Activated T-cell treated with anti-CD3 and anti-CD28 coated beads for 24 hours (primary cell): ENCODE results near the gene LIMCH1.
"Not testable (repeated sequence)": the region's sequence is repeated elsewhere in the genome, so short reads cannot be mapped to it uniquely, and the experiment has no call there.

Experiments used
- DNase-seq: peaks from one replicate; pipeline ENCODE4 v3.0.0-alpha.2; 2020; ENCODE audit warnings: low read depth

LIMCH1 gene

DNA sequence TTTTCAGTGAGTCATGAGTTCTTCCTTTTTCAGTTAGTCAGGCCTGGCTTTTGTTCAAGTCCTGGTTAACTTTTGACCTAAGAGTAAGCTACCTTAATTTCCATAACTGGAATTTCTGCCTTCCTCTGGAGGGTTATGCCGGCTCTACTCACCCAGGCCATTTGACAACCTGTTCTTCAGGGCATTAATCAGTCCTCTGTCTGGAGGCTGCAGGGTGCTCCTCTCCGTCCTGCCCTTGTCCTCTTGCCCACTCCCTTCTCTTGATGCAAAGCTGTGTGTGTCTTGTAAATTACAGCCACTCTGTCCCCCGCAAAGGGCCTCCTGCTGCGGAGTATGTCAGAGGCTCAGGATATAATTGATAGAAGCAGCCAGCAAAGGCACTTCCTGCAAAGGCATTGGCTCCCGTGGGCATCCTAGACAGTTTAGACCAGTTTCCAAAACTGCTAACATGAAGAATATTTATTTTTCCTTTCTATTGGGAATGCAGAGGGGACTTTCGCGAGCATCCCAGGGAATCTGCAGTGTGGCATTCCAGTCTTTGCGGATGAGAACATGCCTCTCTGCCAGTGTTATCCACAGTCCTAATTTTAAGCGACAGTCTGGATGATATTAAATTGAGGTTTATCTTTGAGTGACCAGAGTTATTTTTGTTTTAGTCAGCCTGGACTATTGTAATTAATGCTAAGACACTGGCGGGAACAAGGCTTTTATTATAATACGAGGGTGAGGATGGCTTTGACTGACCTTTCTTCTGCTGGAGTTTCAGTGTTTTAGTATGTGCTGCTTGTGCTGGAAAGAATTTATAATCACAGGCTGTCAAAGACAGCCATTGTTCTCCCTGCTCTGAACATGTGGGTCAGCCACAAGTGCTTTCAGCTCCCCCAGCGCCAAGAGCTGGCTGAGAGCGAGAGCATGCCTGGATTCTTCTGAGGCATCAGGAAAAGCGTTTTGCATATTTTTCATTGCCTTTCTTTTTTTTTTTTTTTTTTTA, 74.2 kb downstream of the LIMCH1 start:
- DNase-seq = no peak

DNA sequence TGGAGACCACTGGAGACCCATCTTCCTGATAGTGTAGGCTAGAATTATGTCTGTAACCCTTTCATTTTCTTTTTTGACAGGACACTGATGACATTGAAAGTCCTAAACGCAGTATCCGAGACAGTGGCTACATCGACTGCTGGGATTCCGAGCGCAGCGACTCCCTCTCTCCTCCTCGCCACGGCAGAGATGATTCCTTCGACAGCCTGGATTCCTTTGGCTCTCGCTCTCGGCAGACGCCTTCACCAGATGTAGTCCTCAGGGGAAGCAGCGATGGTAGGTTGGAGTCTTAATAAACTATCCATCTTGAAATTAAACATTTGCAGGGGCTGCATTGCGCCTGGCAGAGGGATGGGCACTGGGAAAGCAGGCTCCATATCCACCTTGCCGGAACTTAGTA, 75.4 kb downstream of the LIMCH1 start:
- DNase-seq = no peak

DNA sequence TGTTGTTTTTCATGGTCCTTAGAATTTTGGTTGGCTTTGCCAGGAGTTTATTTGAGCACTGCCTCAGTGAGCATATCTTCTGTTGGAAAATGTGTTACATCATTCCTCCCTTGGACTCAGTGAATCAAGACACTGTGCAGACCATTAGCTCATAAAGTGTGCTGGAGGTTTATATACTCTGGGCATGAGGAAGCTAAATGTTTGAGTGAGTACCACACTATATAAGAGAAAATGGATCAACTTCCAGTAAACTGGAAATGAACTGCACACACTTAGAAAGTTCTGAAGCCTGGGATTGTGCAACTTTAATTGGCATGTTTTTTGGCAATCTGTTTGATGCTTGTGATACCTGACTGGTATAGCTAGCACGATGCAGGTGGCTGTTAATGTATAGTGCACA, 75.9 kb downstream of the LIMCH1 start:
- no peak for DNase-seq

DNA sequence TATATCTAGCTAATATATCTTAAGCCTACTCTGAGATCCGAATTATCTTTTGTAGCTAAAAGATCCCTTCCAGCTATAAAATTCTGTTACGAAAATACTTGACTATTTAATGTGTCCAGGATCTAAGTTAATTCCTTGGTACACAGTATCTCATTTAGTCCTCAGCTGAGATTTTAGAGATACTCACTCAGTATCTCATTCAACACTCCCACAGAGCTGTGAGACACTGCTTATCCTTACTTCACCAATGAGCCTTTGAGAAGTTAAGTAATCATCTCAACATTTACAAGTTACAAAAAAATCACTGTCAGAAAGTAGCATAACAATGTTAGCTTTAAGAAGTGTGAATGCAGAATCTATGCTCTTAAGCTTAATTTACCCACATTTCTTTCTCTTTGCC, 76.6 kb downstream of the LIMCH1 start:
- no peak for DNase-seq

DNA sequence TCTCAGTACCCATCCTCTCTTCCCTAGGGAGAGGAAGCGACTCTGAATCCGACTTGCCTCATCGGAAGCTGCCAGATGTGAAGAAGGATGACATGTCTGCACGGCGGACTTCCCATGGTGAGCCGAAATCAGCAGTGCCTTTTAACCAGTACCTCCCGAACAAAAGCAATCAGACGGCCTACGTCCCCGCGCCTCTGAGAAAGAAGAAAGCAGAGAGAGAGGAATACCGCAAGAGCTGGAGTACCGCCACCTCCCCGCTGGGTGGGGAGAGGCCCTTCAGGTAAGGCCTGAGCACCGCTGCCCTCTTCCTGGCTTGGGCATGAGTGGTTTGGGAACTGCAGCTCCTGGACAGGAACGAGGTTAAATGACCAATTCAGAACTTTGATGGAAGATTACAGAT, 81.2 kb downstream of the LIMCH1 start:
- DNase-seq = no peak

DNA sequence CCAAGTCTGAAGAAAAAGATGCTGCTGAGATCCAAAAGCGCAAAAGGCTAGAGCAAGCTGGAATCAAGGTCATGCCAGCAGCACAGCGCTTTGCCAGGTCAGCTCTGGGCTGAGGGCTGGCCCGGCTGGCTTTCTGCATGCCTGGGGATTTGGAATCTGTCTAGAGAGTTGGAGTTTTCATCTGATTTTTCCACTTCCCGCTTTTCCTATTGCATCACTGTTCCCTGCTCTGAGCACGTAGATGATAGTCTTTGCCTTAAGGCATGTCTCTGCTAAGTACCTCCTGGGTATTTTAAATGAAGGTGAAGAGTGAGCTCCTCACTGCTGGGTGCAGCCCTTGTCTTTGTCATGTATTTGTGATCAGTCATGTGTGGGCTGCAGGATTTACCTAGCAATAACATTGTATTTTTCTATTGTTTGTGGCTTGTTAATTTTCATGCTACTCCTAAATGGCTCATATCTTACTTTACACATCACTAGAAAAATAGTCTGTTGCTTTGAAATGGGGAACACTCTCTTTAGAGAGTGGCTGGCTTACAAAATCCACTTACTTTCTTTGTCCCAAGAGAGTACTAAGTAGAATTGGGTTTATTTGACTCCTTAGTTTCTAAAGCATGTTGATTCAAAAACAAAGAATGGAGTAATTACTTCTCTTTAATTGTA, 82.8 kb downstream of the LIMCH1 start:
- no peak for DNase-seq

DNA sequence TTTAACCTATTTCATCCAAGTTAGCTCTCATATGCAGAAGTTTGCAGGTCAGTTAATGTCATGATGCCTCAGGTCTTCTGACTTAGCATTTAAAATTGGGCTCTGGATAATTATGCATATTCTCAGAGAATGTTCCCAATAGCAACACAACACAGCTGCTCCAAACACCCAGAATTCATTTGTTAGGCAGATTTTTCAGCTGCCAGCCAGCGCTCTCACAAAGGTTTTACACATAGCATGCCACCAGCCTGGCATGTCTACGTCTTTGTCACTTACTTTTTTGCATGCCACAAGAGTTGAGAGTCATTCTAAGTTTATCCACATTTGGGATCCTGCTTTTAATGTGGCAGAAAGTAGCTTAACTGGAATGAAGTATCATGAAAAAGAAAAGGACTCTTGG, 84.8 kb downstream of the LIMCH1 start:
- DNase-seq = no peak

DNA sequence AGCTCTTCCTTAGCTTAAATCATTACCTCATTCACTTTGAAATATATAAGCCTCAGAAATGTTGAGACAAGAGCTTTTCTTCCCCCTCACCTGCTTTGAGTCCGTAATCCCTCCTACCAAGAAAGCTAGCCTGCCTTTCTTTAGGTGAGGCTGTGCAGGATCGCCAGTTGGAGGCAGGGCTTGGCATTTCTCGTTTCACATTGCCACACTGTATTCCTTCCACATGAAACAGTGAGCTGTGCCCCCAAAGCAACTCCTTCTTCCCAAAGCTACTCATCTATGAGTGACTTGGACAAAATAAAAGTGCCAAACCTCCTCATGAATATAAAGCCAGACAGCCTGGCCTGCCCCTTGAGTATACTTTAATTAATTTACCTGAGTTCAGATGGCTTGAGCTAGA, 86.8 kb downstream of the LIMCH1 start:
- DNase-seq = no peak

DNA sequence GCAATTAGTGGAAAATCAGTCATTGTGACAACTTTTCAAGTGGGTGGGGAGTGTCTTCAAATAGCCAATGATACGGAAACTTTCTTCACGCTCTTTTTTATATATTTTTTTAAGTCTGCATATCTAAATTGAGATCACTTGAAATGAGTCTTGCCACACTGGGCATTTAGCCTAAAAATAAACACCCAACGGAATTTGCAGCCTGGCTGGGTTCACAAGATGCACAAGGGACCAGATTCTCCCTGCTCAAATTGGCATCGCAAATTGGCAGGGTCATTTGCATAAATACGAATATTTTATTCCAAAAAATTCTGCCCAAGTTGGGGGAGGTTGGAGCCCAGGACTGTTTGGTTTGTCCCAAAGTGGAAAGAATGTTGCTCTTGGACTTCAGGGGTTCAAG, 87.6 kb downstream of the LIMCH1 start:
- no peak for DNase-seq

DNA sequence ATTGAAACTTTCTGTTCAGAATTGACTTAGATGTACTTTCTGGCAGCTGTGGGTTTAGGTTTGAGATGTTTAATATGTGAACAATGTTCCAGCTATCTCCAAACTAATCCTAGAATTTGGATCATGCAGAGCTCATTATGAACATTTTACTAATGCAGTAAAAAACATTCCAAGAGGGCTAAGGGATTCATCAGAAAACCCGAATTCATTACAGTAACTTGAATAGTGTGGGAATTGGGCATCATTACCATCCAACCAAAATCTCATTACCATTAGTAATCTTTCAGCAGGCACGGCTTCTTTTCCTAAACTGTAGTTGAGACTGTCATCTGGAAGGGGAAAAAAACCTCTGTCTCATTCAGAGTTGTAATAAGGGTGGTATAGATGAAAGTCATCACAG, 91.0 kb downstream of the LIMCH1 start:
- DNase-seq = no peak

DNA sequence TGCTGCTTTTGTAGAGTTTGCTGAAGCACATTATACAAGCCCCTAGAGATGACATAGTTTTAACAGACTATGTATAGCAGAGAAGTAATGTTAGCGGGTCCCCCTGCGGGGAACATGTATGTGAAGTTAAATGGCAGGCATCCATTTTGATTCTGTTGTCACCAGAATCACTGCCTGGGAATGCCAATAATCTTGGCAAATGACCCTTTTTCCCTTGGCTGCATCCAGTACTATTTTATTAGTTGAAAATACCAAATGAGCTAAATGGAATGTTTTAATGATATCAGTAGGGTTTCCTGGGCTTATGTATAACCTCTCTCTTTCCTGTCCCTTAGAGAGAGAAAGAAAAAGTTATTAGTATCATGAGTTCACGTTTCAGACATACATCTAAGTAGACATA, 93.6 kb downstream of the LIMCH1 start:
- DNase-seq = no peak

DNA sequence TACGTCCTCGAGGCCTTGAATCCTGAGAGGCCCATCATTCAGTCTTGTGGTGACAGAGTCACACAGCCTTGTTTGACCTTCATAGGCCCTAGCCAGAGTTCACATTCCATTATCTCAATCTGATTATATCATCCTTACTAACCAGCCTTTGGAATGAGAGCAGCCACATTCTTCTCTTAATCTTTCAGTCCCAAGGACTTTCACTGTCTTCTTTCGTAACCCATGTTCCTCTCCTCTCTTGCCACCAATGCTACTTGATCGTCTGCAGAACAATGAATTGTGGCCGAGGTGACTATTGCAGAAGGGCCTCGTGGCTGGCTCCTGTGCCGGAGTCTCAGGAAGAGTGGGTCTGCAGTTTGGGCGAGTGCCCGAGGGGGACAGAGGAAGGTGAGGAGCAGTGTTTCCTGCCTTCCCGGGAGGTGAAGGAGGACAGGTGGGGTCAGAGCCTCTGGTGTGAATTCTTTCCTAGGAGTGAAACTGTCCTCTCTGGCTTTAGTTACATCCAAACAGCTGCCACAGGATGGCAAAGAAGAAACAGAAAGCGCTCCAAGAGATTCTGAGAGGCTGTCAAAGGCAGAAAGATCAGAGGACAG, 94.6 kb downstream of the LIMCH1 start:
- DNase-seq = no peak

DNA sequence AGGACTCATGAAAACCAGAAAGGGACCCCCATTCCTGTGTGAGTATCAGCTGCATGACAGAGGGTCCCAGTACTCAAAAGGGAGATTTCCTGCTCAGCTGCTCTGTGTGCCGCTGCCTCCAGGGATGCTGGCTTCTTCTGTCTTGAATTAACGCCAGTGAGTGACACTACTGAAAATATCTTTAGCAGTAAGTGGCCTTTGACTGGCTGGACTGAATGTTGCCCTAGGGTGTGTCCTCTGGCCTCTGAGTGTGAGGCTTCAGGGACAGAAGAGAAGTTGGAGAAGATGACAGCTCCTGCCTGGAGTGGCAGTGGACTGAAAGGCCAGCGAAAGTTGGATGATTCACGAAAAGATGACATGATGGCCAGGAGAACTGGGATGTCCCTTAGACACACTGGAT, 95.4 kb downstream of the LIMCH1 start:
- DNase-seq = no peak

DNA sequence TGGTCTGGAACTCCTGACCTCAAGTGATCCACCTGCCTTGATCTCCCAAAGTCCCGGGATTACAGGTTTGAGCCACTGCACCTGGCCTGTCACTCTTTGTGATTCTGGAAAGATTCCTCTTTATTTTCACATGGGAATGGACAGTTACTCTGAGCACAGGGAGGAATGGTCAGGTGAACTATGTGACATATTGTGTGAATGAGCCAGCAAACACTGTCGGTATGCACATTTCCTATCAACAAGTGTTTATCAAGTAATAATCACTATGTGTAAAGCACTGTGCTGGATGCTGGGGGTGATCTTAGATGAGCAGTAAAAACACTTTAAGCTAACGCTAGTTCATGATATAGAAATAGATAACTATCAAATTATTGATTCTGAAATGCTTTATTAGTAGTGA, 97.5 kb downstream of the LIMCH1 start:
- no peak for DNase-seq

DNA sequence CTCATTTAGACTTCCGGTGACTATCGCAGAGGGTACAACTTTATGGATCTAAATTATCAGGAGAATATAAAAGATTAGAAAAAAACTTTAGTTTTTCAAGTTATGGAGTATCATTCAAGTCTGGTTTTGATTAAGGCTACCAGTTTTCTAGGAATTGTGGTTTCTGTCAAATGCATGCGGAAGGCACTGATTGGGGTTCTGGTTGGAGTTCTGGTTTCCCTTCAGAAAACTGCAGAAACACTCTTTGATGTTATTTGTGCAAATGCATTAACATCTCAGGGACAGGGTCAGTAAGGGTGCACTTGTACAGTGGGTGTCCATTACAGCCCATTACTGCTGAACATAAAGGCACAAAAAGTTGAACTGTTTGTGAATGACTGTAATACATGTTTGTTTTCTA, 100.2 kb downstream of the LIMCH1 start:
- DNase-seq = no peak

DNA sequence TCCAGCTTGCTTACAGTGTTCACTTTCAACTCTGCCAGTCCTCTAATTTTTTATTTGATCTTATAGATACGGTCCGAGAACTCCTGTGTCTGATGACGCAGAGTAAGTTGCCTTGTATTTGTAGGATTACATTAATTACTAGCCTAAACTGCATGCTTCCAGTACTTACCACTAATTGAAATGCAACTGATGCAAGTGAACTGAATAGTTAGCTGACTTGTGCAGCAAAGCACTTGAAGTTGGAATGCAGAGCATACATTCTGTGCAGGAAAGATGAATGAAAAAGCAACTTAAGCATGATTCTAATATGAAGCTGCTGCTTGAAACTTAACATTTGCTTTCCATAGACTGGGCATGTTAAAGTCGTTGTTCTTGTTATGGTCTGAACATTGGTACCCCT, 100.9 kb downstream of the LIMCH1 start:
- no peak for DNase-seq

DNA sequence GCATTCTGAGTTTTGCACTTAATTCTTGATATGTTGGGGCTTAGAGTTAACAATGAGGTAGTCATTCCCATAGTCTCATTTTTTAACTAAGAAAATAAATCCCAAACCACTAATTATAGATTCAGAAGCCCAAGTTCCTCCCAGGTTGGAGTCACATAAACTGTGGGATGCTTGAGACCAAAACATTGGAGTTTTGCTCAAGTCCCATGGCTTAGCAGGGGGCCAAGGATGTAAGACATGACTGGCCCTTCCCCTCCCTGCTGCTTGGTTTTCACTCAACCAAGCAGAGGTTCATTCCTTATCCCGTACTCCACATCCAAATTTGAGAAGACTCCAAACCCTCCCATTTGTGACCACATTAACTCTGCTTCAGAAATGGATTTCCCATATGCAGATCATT, 101.3 kb downstream of the LIMCH1 start:
- no peak for DNase-seq

DNA sequence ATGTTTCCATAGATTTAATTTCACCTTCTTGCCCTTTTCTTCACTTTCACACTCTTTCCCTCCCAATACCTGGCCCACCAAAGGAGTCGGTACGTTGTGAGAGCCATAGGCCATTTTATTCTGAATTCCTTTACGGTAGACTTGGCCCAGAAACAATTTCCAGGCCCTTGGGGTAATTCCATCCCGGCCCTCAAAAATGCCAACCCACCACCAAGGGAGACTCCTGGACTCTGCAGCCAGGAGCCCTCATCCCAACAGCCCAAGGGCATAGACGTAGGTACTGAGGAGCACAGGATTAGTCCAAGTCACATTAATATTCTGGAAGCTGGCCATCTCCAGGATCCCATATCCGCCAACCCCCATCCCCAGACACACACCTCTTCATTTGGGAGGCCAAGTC, 102.9 kb downstream of the LIMCH1 start:
- no peak for DNase-seq

DNA sequence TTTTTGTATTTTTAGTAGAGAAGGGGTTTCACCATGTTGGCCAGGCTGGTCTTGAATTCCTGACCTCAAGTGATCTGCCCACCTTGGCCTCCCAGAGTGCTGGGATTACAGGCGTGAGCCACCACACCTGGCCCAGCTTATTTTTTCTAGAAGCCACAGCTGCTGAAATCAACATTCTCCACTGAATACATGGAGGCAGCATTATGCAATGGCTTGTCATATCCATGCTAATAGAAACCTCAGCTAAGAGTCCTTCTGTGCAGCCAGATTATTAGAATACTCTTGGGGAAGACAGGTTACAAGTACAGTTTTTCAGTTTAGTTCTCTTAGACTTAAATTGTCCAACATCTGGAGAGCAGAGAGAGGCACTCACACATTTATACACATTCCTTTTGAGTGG, 104.8 kb downstream of the LIMCH1 start:
- not testable (repeated sequence) for DNase-seq

DNA sequence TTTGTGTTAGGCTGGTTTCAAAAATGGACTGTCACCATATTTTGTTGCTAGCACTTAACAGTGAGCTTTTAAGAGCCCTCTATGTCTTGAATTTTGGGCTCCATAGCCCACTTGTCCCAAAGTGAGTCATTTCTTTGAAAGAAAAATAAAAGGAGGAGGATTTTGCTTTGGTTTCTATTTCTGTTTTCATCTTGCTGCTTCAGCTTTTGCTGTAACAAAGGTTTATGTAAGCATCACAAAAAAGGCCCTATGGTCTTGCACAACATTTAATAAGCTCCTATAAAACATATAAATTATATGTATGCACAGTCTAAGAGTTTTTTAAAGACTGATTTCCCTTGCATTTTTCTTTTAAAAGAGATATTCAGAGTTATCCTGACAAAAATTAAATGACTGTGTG, 105.4 kb downstream of the LIMCH1 start:
- DNase-seq = no peak

DNA sequence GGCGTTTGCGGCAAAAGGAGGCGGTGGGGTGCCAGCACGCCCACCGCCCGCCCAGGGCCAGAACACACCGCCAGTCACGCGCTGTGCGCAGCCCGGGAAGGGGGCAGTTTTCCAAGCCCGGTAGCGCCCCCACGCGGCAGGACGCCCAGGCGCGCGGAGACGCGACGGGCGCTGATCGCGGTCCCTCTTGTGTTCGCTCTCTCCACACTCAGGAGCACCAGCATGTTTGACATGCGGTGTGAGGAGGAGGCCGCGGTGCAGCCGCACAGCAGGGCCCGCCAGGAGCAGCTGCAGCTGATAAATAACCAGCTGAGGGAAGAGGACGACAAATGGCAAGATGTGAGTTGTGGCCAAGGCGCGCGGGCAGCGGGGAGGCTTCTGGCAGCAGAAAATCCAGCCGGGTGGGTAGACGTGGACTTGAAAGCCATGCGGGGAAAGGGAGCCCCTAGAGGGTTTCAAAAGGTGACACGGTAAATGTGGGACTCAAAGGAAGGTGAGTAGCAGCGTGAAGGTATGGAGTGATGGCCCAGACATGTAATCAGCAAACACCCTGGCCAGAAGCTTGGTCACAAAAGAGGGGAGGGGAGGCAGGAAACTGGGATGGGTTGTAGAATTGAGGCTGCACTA, 106.4 kb downstream of the LIMCH1 start:
- no peak for DNase-seq

DNA sequence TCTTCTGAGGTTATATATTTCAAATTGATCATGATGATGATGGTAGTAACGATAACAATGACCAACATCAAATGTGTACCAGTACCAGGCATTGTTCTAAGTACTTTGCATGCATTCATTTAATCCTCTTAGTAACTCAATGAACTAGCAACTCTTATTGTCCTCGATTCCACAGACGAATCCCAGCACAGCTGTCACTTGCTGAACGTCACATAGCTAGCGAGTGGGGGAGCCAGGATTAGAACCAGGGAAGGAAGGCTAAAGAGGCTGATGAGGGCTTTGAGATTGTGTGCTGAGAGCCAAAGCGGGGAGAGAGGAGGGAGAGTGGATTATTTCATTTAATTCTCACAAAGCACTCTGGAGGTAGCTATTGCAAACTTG, 106.9 kb downstream of the LIMCH1 start:
- no peak for DNase-seq
